H9 (cell line): ENCODE data around the gene GNPTAB. TPM values are rescaled to one million over a fixed set of nuclear protein-coding genes. Genes with fewer than 3 reads are reported as not detected.

Experiments
- DNase-seq: peaks from one replicate; pipeline ENCODE4 v3.0.0-alpha.2; 2017
- H2AFZ ChIP-seq: one replicate; pipeline ENCODE4 v1.6.1; 2013; ENCODE audit warnings: mild to moderate bottlenecking, low read length, control low read depth, moderate library complexity
- H2AK5ac ChIP-seq: 2 replicates; pipeline ENCODE4 v1.6.1; 2013; ENCODE audit warnings: low read length, control low read depth, mixed read lengths; ENCODE audit not compliant: insufficient read length
- H2BK120ac ChIP-seq: one replicate; pipeline ENCODE4 v1.6.1; 2013; ENCODE audit warnings: low read depth, mild to moderate bottlenecking, low read length, control low read depth, inconsistent platforms; ENCODE audit not compliant: poor library complexity, severe bottlenecking
- H2BK12ac ChIP-seq: 2 replicates; pipeline ENCODE4 v1.6.1; 2013; ENCODE audit warnings: low read length, control low read depth, mixed read lengths, low read depth; ENCODE audit not compliant: insufficient read length
- H2BK15ac ChIP-seq: 2 replicates; pipeline ENCODE4 v1.6.1; 2013; ENCODE audit warnings: low read depth, low read length, control low read depth
- H2BK20ac ChIP-seq: one replicate; pipeline ENCODE4 v1.6.1; 2013; ENCODE audit warnings: low read depth, mild to moderate bottlenecking, low read length, control low read depth, inconsistent platforms; ENCODE audit not compliant: poor library complexity, severe bottlenecking
- H2BK5ac ChIP-seq: 2 replicates; pipeline ENCODE4 v1.6.1; 2013; ENCODE audit warnings: low read length, control low read depth, mixed read lengths; ENCODE audit not compliant: insufficient read length
- H3K14ac ChIP-seq: 2 replicates; pipeline ENCODE4 v1.6.1; 2013; ENCODE audit warnings: low read length, control low read depth; ENCODE audit not compliant: insufficient read depth
- H3K18ac ChIP-seq: 2 replicates; pipeline ENCODE4 v1.6.1; 2013; ENCODE audit warnings: low read depth, mild to moderate bottlenecking, mixed read lengths, low read length, control low read depth; ENCODE audit not compliant: insufficient read length
- H3K23ac ChIP-seq: 2 replicates; pipeline ENCODE4 v1.6.1; 2013; ENCODE audit warnings: low read length, control low read depth, mixed read lengths, low read depth; ENCODE audit not compliant: insufficient read length
- H3K23me2 ChIP-seq: 2 replicates; pipeline ENCODE4 v1.6.1; 2013; ENCODE audit warnings: low read depth, mild to moderate bottlenecking, mixed read lengths, low read length, control low read depth; ENCODE audit not compliant: insufficient read length, poor library complexity, severe bottlenecking
- H3K27ac ChIP-seq: 2 replicates; pipeline ENCODE4 v1.5.1; 2013; ENCODE audit warnings: low read length, control low read depth, mixed read lengths, low read depth; ENCODE audit not compliant: insufficient read length
- H3K27me3 ChIP-seq: 2 replicates; pipeline ENCODE4 v1.6.1; 2013; ENCODE audit warnings: low read length, control low read depth, inconsistent platforms; ENCODE audit not compliant: insufficient read depth
- H3K4ac ChIP-seq: 2 replicates; pipeline ENCODE4 v1.6.1; 2013; ENCODE audit warnings: low read depth, mild to moderate bottlenecking, control low read depth, inconsistent platforms, low read length, moderate library complexity
- H3K4me1 ChIP-seq: 2 replicates; pipeline ENCODE4 v1.6.1; 2013; ENCODE audit warnings: low read length, control low read depth, inconsistent platforms; ENCODE audit not compliant: insufficient read depth
- H3K4me2 ChIP-seq: 2 replicates; pipeline ENCODE4 v1.6.1; 2013; ENCODE audit warnings: low read length, control low read depth, mixed read lengths; ENCODE audit not compliant: insufficient read length, insufficient read depth
- H3K56ac ChIP-seq: 2 replicates; pipeline ENCODE4 v1.6.1; 2013; ENCODE audit warnings: low read depth, mild to moderate bottlenecking, mixed read lengths, low read length, control low read depth; ENCODE audit not compliant: insufficient read length
- H3K79me1 ChIP-seq: 2 replicates; pipeline ENCODE4 v1.6.1; 2013; ENCODE audit warnings: low read depth, mild to moderate bottlenecking, moderate library complexity, low read length, control low read depth, inconsistent platforms; ENCODE audit not compliant: insufficient read depth, poor library complexity, severe bottlenecking
- H3K79me2 ChIP-seq: 2 replicates; pipeline ENCODE4 v1.6.1; 2013; ENCODE audit warnings: low read length, control low read depth, inconsistent platforms; ENCODE audit not compliant: insufficient read depth
- H3K9ac ChIP-seq: 2 replicates; pipeline ENCODE4 v1.6.1; 2013; ENCODE audit warnings: low read length, control low read depth, mixed read lengths; ENCODE audit not compliant: insufficient read length; ENCODE audit errors: extremely low read depth
- H3K9me3 ChIP-seq: one replicate; pipeline ENCODE4 v1.6.1; 2013; ENCODE audit warnings: low read depth, low read length, inconsistent platforms; ENCODE audit not compliant: control insufficient read depth
- H3T11ph ChIP-seq: one replicate; pipeline ENCODE4 v1.6.1; 2013; ENCODE audit warnings: mild to moderate bottlenecking, low read length, control low read depth, inconsistent platforms
- H4K20me1 ChIP-seq: one replicate; pipeline ENCODE4 v1.6.1; 2013; ENCODE audit not compliant: control insufficient read depth, insufficient read length, insufficient read depth
- H4K5ac ChIP-seq: 2 replicates; pipeline ENCODE4 v1.6.1; 2013; ENCODE audit warnings: low read depth, mild to moderate bottlenecking, mixed read lengths, low read length, control low read depth; ENCODE audit not compliant: insufficient read length
- H4K8ac ChIP-seq: replicated peaks from 2 replicates; pipeline ENCODE4 v1.6.1; 2013; ENCODE audit warnings: low read length, control low read depth, mixed read lengths, low read depth; ENCODE audit not compliant: insufficient read length
- H4K91ac ChIP-seq: 2 replicates; pipeline ENCODE4 v1.6.1; 2013; ENCODE audit warnings: low read depth, mild to moderate bottlenecking, moderate library complexity, mixed read lengths, low read length, control low read depth; ENCODE audit not compliant: insufficient read length
- H3K27ac Mint-ChIP-seq, 3 experiments: 2 replicates in 2 of 3; 3 replicates in 1 of 3; pipeline ENCODE4 v1.8.0; 2020 to 2021; ENCODE audit warnings: mixed read lengths in 3 of 3, mild to moderate bottlenecking in 1 of 3, moderate library complexity in 1 of 3
- H3K27me3 Mint-ChIP-seq: 2 replicates; pipeline ENCODE4 v1.8.0; 2021; ENCODE audit warnings: low read depth, mild to moderate bottlenecking, moderate library complexity, mixed read lengths
- H3K36me3 Mint-ChIP-seq, 3 experiments: 2 replicates in 2 of 3; 3 replicates in 1 of 3; pipeline ENCODE4 v1.8.0; 2020 to 2021; ENCODE audit warnings: low read depth in 3 of 3, mixed read lengths in 3 of 3; ENCODE audit not compliant: insufficient read depth in 1 of 3
- H3K4me1 Mint-ChIP-seq, 2 experiments: 2 replicates each; pipeline ENCODE4 v1.8.0; 2020; ENCODE audit warnings: mixed read lengths in 2 of 2
- H3K4me3 Mint-ChIP-seq, 2 experiments: 2 replicates in 1 of 2; 3 replicates in 1 of 2; pipeline ENCODE4 v1.8.0; 2020 to 2021; ENCODE audit warnings: mild to moderate bottlenecking in 2 of 2, mixed read lengths in 2 of 2, moderate library complexity in 1 of 2
- H3K9me3 Mint-ChIP-seq, 2 experiments: 2 replicates in 1 of 2; 3 replicates in 1 of 2; pipeline ENCODE4 v1.8.0; 2020; ENCODE audit warnings: mild to moderate bottlenecking in 2 of 2, mixed read lengths in 2 of 2, moderate library complexity in 1 of 2
- WGBS: extraction: QIAGEN DNeasy Blood & Tissue Kit; methylation state at CpG from one replicate; pipeline ENCODE4 v1.1.7; 2013; ENCODE audit warnings: missing lambda C conversion rate, low lambda C conversion rate, mixed read lengths; ENCODE audit not compliant: insufficient read length; ENCODE audit errors: extremely low coverage; 5-methylcytosine and 5-hydroxymethylcytosine counted together
- long read RNA-seq: library from polyadenylated mRNA; unstranded; transcript quantifications from one replicate; pipeline ENCODE4 v2.0.0, GENCODE V29; 2020
- total RNA-seq: library from RNA; stranded (reverse); gene quantifications from 2 replicates; pipeline ENCODE4 v1.2.1, GENCODE V29; 2021
- TF ChIP-seq, protein P1 (sequence below): fragments of 200-600 bp; sonication (generic); conservative IDR thresholded peaks from 3 replicates; pipeline ENCODE4 v1.8.0; 2021; ENCODE audit warnings: antibody characterized with exemption, mild to moderate bottlenecking

The GNPTAB gene
- total RNA-seq, result 42.8 and 44.3 TPM in 2 replicates
- long read RNA-seq, partial matches to known transcripts, result 64 of 69 reads
- long read RNA-seq, other reads (novel, unspliced or antisense), result 5 of 69 reads

DNA sequence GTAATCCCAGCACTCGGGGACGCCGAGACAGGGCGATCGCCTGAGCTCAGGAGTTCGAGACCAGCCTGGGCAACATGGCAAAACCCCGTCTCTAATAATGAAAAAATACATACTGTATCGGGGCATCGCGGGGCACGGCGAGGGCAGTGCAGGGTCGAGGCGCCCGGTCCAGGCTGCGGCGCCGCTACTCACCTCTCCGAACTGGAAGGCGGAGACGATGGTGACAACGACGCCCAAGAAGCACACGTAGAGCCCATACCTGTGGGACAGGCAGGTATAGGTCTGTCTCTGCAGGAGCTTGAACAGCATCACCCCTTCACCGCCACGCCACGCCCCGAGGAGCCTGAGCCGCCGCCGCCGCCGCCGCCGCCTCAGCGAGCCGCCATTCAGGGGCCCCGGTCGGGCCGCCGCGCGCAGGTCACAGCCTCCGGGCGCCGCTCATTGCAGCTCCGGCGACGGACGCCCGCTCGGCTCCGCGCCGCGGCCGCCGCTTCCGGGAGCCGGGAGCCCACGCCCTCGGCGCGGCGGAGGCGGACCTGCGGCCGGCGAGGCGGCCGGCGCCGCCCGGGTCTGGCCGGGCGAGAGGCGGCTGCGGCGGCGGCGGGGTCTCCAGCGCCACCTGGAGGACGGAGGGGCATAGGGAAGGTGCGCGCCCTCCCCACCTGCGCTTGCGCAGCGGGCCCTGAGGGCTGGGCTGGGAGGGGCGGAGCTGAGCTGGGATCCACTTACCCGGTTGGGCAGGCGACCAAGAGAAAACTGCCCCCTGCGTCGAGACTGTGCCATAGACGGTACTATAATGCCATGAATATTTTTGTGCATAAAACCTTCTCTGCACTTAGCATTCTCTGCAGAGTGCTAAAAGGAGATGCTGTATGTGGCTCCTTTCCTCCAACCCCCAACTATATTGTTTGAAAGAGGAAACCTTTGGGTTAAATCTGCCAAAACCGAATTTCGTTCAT lies at the start of gene GNPTAB:
Gene GNPTAB (minus strand): TSS at position 593 of the 959 bp plus-strand sequence. CDS start 284 bp downstream, at position 309.
- Mint-ChIP-seq H3K4me1 (peaks cover 25 to 39% of the 10 kb centered on the region in 2 experiments), H3K36me3 (peaks cover 0 to 2% (median 0%) of the 10 kb centered on the region in 3 experiments; a peak in 1 of 7 replicates), H3K27me3 (no peaks in the 10 kb centered on the region), H3K4me3 (peak within 1 kb of the TSS; percentile 93 to 98), H3K9me3 (no peaks in the 10 kb centered on the region), H3K27ac (peak within 1 kb of the TSS; percentile 24 to 79 (median 70); a peak in 3 of 7 replicates)
- Histone ChIP-seq H3K4me2 (peak within 1 kb of the TSS; percentile 75), H3K4ac (no peak within 1 kb of the TSS), H3K79me1 (no peaks in the 10 kb centered on the region), H4K20me1 (no peaks in the 10 kb centered on the region), H2BK5ac (no peak within 1 kb of the TSS), H2BK20ac (no peak within 1 kb of the TSS), H3K18ac (peak within 1 kb of the TSS; percentile 23), H4K8ac (no peak within 1 kb of the TSS), H3K27me3 (no peaks in the 10 kb centered on the region), H3T11ph (no peak within 1 kb of the TSS), H2BK120ac (no peak within 1 kb of the TSS), H3K23me2 (no peaks in the 10 kb centered on the region), H3K23ac (no peak within 1 kb of the TSS), H2AFZ (peak within 1 kb of the TSS; percentile 95), H2BK12ac (no peak within 1 kb of the TSS), H2BK15ac (no peak within 1 kb of the TSS), H4K91ac (no peak within 1 kb of the TSS), H3K79me2 (peaks cover 2% of the 10 kb centered on the region; the same call in 1 of the 2 replicates), H3K56ac (no peak within 1 kb of the TSS), H3K27ac (no peak within 1 kb of the TSS), H3K14ac (peak within 1 kb of the TSS; percentile 70), H3K4me1 (0 out of 2 replicates have a peak, but pooled peaks cover 2% of the 10 kb centered on the region), H2AK5ac (no peak within 1 kb of the TSS), H4K5ac (no peak within 1 kb of the TSS), H3K9ac (peak within 1 kb of the TSS; percentile 72), H3K9me3 (no peaks in the 10 kb centered on the region)
- TF ChIP-seq, protein P1, sequence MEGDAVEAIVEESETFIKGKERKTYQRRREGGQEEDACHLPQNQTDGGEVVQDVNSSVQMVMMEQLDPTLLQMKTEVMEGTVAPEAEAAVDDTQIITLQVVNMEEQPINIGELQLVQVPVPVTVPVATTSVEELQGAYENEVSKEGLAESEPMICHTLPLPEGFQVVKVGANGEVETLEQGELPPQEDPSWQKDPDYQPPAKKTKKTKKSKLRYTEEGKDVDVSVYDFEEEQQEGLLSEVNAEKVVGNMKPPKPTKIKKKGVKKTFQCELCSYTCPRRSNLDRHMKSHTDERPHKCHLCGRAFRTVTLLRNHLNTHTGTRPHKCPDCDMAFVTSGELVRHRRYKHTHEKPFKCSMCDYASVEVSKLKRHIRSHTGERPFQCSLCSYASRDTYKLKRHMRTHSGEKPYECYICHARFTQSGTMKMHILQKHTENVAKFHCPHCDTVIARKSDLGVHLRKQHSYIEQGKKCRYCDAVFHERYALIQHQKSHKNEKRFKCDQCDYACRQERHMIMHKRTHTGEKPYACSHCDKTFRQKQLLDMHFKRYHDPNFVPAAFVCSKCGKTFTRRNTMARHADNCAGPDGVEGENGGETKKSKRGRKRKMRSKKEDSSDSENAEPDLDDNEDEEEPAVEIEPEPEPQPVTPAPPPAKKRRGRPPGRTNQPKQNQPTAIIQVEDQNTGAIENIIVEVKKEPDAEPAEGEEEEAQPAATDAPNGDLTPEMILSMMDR, result peak; percentile 69
- no CpG with 5 or more reads among the region's 96 CpGs for WGBS
- peak; percentile 95 for DNase-seq
